GM06990 (cell line): ENCODE results near the gene SEMA7A.
A peak's percentile ranks its signal among the peaks of the same experiment; 100 is the strongest.
"Not testable (repeated sequence)": the region's sequence is repeated elsewhere in the genome, so short reads cannot be mapped to it uniquely, and the experiment has no call there.

Experiments used
- DNase-seq: peaks from one replicate; pipeline ENCODE4 v3.0.0-alpha.2; 2011; ENCODE audit not compliant: insufficient read length; ENCODE audit errors: extremely low read depth
- H3K27me3 ChIP-seq: replicated peaks from 2 replicates; pipeline ENCODE4 v1.6.0; 2011; ENCODE audit warnings: low read length; ENCODE audit not compliant: control insufficient read depth, insufficient read depth
- H3K36me3 ChIP-seq: 2 replicates; pipeline ENCODE4 v1.5.1; 2011; ENCODE audit warnings: low read length; ENCODE audit not compliant: control insufficient read depth, insufficient read depth
- H3K4me3 ChIP-seq: replicated peaks from 2 replicates; pipeline ENCODE4 v1.5.1; 2011; ENCODE audit warnings: low read depth, mild to moderate bottlenecking, control low read depth, low read length
- CTCF ChIP-seq: IDR thresholded peaks from 2 replicates; pipeline ENCODE4 v1.5.1; 2011; ENCODE audit warnings: low read length, control low read depth, mild to moderate bottlenecking, inconsistent platforms; ENCODE audit not compliant: insufficient read depth, poor library complexity, severe bottlenecking

SEMA7A gene

GRCh38 chr15:74393423-74393822, 40.3 kb downstream of the SEMA7A start:
- Histone ChIP-seq H3K4me3 (no peak overlapping the region), H3K36me3 (0 out of 2 replicates have a peak, but pooled peaks cover 1% of the 10 kb centered on the region), H3K27me3 (no peaks in the 10 kb centered on the region)
- no peak for TF ChIP-seq CTCF
- peak; percentile 15 for DNase-seq

DNA sequence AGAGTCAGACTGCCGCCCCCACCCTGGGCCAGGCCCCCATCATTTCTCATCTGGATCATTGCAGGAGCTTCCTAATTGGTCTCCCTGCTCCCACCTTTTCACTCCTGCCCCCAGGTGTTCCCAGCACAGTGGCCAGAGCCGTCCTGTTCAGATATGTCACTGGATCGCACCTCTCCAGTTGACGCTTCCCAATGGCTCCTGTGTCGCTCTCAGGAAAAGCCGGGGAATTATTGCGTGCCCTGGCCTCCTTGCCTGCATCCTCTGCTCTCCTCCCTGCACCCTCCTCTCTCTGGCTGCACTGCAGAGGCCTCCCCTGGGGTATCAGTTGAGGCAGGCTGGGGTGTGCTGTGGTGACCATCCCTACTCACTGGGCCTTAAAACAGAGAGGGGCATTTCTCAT, 40.9 kb downstream of the SEMA7A start:
- DNase-seq, result peak; percentile 1
- no peaks in the 10 kb centered on the region for H3K27me3 ChIP-seq
- 0 out of 2 replicates have a peak, but pooled peaks cover 1% of the 10 kb centered on the region for H3K36me3 ChIP-seq
- no peak for TF ChIP-seq CTCF
- no peak overlapping the region for H3K4me3 ChIP-seq

GRCh38 chr15:74392451-74392830, 41.3 kb downstream of the SEMA7A start:
- no peak for TF ChIP-seq CTCF
- DNase-seq, result peak; percentile 22
- Histone ChIP-seq H3K27me3 (no peaks in the 10 kb centered on the region), H3K36me3 (0 out of 2 replicates have a peak, but pooled peaks cover 1% of the 10 kb centered on the region), H3K4me3 (no peak overlapping the region)

DNA sequence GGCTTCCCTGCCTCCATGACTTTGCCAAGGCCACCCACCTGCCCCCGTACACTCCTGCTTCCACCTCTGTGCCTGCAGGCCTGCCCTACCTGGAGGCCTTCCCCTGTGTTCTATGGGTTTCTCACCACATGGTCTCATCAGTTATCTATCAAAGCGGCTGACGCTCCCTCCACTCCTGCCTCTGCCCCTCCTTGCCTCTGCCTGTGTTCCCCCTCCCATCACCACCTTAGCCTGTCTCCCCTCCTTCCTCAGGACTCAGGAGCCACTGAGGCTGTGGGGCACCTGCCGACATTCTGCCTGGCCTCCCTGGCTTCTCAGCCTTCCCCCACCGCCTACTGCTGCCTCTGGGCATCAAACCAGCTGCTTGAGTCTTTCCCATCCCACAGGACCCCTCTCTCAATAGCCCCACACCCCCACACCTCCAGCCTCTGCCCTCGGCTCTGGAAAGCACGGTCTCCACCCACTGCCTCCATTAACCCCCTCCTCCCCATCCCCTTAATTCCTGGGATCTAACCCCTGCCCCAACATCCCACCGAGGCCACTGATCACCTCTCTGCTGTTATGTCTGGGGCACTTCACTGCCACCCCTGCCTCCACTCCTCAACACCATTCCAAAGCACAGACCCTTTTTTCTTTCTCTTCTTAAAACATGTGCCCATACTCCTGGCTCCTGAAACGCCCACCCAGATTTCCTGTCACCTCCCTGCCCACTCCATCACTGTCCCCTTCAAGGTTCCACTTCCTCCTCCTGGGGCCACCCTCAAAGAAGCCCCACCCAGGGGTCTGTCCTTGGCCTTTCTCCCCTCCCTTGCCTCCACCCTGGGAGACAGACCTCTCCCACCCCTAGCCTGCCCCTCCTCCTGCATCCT, 41.9 kb downstream of the SEMA7A start:
- 0 out of 2 replicates have a peak, but pooled peaks cover 1% of the 10 kb centered on the region for H3K36me3 ChIP-seq
- TF ChIP-seq CTCF, result no peak
- H3K27me3 ChIP-seq, result no peaks in the 10 kb centered on the region
- no peak overlapping the region for H3K4me3 ChIP-seq
- DNase-seq, result no peak

DNA sequence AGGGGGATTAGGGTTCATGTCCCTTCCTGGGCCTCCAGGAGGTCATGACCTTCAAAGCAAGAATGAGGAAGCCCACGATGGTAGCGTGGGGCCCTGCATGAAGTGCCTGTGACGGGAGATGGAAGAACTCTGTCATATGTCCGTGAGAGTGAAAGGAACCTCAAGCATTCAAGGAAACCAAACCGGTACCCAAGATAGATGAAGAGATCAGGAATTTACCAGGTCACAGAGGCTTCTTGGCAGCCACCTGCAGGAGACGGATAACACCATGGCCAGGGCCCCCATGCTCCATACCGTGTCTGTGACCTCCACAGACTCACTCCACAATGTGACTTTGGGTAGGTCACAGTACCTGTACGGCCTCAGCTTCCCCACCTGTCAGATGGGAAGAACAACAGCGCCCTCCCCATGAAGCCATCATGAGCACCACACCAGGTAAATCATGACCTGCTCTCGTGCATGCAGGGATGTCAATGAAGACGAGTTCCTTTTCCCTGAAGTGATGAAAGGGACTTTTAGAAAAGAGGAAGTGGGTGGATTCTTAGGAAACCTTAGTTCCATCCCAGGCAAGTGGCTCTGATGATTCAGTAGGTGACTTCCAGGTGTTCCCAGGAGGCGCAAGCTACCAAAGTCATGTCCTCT, 43.0 kb downstream of the SEMA7A start:
- 0 out of 2 replicates have a peak, but pooled peaks cover 1% of the 10 kb centered on the region for H3K36me3 ChIP-seq
- DNase-seq, result no peak
- no peak for TF ChIP-seq CTCF
- no peak overlapping the region for H3K4me3 ChIP-seq
- H3K27me3 ChIP-seq, result no peaks in the 10 kb centered on the region

DNA sequence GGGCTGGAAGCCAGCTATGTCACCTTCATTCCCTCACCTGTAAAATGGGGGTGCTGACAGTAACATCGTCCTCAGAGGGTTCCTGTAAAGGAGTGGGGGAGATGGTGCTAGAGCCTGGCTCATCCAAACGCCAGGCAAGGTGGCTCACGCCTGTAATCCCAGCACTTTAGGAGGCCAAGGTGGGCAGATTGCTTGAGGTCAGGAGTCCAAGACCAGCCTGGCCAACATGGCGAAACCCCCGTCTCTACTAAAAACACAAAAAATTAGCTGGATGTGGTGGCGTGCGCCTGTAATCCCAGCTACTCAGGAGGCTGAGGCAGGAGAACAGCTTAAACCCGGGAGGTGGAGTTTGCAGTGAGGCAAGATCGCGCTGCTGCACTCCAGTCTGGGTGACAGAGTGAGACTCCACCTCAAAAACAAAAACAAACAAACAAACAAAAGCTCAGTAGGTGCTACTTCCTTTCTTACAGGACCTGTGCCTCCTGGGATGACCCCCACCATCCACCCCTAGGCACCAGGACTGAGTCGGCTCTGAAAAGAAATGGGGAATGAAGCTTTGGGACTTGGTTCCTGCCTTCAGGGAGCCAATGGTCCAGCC, 43.6 kb downstream of the SEMA7A start:
- DNase-seq, H3K27me3 ChIP-seq, H3K4me3 ChIP-seq, H3K36me3 ChIP-seq: not testable (repeated sequence)
